Measurements from ENCODE around the gene TMPRSS3.

The TMPRSS3 gene

DNA sequence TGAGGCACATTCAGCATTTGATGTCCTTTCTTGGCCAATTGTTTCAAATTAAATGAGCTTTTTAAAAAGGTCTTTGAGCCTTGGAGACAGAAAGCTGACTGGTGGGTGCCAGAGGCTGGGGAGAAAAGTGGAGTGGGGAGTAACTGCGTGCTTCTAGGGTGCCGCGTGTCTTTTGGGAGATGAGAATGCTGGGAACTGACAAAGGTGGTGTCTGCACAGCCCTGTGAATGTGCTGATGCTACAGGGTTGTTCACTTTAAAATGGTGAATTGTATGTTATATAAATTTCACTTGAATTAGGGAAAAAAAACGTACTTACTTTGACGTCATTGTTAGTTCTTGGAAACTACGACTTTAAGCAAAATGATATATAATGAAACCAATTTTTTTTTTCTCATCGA, 21.4 kb downstream of the TMPRSS3 start:
- no peak overlapping the region for H3K4me3 ChIP-seq (ENCODE audit: low read length)
- DNase-seq (ENCODE audit: low read depth): no peak
- TF ChIP-seq, protein P1, sequence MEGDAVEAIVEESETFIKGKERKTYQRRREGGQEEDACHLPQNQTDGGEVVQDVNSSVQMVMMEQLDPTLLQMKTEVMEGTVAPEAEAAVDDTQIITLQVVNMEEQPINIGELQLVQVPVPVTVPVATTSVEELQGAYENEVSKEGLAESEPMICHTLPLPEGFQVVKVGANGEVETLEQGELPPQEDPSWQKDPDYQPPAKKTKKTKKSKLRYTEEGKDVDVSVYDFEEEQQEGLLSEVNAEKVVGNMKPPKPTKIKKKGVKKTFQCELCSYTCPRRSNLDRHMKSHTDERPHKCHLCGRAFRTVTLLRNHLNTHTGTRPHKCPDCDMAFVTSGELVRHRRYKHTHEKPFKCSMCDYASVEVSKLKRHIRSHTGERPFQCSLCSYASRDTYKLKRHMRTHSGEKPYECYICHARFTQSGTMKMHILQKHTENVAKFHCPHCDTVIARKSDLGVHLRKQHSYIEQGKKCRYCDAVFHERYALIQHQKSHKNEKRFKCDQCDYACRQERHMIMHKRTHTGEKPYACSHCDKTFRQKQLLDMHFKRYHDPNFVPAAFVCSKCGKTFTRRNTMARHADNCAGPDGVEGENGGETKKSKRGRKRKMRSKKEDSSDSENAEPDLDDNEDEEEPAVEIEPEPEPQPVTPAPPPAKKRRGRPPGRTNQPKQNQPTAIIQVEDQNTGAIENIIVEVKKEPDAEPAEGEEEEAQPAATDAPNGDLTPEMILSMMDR (conservative IDR thresholded peaks at IDR 0.05; ENCODE audit: low read length): no peak

DNA sequence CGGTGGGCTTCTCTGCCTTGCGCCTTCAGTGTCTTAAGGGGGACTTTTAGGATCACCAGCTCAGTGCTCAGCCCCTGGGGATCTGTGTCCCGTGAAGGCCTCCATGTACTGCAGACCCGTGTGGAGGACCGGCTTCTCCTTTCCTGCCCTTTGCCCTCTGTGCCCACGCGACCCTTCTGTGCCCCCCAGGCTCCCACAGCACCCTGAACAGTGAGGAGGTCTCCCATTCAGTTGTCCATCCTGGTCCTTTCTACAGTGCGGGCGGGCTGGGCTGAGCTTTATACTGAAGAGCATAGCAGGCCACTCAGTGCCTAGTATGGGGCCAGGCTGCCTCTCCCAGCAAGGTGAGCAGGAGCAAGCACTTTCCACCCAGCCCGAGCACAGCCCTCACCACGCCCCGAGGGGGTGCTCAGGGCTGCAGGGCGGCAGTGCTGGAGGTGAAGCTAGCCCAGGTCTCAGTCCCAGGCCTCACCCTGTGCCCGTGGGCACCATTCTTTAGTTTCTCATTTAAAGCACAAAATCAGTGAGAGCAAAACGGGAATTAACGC, 21.9 kb downstream of the TMPRSS3 start:
- DNase-seq (ENCODE audit: low read depth): no peak
- H3K4me3 ChIP-seq (ENCODE audit: low read length): no peak overlapping the region
- TF ChIP-seq, protein P1 (conservative IDR thresholded peaks at IDR 0.05; ENCODE audit: low read length): no peak

DNA sequence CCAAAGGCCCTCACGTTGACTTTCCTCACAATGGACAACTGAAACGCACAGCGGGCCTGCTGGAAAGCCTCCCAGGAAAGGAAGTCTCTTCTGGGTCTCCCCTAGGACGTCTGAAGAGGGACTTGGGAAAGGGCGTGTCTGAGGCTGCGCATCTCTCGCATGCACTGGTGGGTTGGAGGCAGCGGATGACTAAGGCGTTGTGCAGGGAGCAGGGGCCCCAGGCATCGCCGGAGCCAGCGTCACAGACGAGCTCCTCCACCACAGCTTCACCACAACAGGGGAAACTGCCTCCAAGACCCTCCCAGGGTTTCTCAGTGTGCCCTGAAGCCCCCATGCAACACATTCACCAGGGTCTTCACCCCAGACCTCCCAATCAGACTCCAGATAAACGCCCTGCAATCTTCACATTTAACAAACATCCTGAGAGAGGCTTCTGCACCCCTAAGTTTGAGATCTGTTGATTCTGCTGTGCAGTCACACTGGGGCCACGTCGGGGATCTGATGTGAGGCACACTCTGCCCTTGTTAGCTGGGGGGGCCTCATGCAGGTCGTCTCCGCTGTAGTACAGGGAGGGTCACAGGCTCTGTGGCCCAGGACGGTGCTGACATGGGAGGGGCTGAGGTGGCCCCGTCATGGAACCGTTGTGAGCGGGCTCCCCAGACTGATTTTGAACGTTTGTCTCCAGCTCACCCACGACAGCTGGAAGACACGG, 22.5 kb downstream of the TMPRSS3 start:
- TF ChIP-seq, protein P1 (conservative IDR thresholded peaks at IDR 0.05; ENCODE audit: low read length): no peak
- no peak overlapping the region for H3K4me3 ChIP-seq (ENCODE audit: low read length)
- no peak for DNase-seq (ENCODE audit: low read depth)

DNA sequence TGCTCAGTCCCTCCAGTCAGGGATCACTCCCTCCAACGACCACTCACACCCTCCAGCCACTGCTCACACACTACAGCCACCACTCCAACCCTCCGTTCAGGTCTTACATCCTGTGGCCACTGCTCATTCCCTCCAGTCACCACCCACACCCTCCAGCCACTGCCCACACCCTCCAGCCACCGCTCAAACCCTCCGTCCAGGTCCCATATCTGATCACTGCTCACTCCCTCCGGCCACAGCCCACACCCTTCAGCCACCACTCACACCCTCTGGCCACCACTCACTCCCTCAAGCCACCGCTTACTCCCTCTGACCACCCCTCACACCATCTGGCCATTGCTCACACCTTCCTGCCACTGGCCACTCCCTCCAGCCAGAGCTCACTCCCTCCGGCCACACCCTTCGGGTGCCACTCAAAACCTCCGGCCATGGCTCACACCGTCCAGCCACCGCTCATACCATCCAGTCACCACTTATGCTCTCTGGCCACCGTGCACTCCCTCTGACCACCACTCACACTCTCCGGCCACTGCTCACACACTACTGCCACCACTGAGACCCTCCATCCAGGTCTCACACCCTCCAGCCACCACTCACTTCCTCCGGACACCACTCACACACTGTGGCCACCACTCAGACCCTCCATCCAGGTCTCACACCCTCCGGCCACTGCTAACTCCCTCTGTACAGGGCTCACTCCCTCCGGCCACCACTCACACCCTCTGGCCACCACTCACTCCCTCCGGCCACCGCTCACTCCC, 24.8 kb downstream of the TMPRSS3 start:
- H3K4me3 ChIP-seq (ENCODE audit: low read length): no peak overlapping the region
- TF ChIP-seq, protein P1 (conservative IDR thresholded peaks at IDR 0.05; ENCODE audit: low read length): no peak
- DNase-seq (ENCODE audit: low read depth): no peak

DNA sequence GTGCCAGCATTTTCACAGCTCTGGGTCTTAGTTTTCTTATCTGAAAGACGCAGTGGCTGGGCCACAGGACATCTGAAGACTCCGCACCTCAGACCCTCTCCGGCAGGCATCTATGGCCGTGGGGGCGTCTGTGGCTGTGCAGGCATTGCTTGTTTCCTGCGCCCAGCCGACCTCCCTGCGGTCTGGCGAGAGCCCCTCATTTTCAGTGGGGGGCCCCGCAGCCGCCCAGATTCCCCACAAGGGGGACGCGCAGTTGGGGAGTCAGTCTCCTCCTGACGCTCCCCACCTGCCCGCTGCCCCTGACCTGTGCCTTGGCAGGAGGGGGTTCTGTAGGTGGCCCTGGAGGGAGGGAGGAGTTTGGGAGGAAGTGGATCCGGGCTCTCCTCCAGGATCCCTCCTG, 26.0 kb downstream of the TMPRSS3 start:
- TF ChIP-seq, protein P1 (conservative IDR thresholded peaks at IDR 0.05; ENCODE audit: low read length): no peak
- DNase-seq (ENCODE audit: low read depth): no peak
- H3K4me3 ChIP-seq (ENCODE audit: low read length): no peak overlapping the region

DNA sequence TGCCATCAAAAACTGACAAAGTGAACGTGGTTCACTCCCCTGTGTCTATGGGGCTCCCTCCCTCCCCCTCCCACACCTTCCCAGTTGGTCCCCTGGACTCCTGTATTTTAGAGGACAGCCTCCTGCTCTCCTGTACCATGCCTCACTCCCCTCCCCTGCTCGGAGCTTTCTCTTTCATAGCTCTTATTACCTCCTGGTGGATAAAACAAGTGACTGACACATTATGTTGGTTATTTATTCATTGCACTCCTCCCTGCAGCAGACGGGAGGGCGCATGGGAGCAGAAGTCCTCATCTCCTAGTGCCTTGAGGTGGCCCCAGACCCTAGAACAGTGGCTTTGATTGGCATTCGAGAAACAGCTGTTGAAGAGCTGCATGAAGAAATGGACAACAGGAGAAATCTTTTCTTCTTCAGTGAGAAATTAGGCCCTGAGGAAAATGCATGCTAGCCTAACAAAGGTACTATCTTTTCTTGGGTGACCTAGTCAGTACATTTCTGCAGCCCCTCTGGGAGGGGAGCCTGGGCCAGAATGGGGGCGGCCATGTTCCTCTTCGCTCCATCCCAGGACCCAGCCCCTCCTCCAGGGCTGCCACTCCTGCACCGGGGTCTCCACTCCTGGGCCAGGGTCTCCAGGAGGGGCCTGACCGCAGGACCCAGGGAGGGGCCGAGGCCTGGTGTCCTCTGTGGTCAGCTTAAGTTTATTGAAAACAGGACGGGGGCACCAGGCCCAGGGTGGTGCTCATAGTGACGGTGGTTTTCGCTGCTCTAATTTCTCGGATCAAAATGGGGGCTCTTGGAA, 28.3 kb downstream of the TMPRSS3 start:
- no peak overlapping the region for H3K4me3 ChIP-seq (ENCODE audit: low read length)
- TF ChIP-seq, protein P1 (conservative IDR thresholded peaks at IDR 0.05; ENCODE audit: low read length): no peak
- DNase-seq (ENCODE audit: low read depth): no peak

Measured in AG10803 (cell line).